22Rv1 (cell line): ENCODE measurements around the gene KCNH8.
"Not testable (repeated sequence)": the region's sequence is repeated elsewhere in the genome, so short reads cannot be mapped to it uniquely, and the experiment has no call there.

Experiments
- H3K27ac ChIP-seq: fragments of 450-650 bp; 2 replicates; pipeline ENCODE4 v1.5.1; 2017
- ZFX ChIP-seq: fragments of 450-650 bp; IDR thresholded peaks from 2 replicates; pipeline ENCODE4 v1.6.1; 2017; ENCODE audit warnings: antibody characterized with exemption, borderline replicate concordance
- TF ChIP-seq, protein P1 (sequence below): fragments of 450-650 bp; IDR thresholded peaks from 2 replicates; pipeline ENCODE4 v1.5.1; 2017; ENCODE audit warnings: mild to moderate bottlenecking

KCNH8 gene

DNA sequence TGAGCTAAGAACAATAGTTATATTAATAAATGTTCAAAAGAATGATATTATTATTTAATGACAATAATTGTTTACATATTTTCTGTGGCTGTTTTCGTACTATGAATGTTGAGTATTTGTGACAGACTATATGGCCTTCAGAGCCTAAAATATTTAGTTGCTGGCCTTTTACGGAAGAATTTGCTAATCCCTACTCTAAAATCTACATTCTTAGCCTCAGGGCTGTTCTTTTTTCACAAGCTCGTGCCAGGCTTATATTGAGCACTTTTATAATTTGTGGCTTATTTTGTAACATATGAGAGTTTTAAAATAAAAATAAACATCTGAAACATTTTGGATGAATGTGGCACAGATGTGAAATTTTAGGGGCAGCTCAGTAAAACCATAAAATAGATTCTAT lies 79.9 kb downstream of the KCNH8 start:
- no peak for TF ChIP-seq ZFX
- TF ChIP-seq, protein P1, sequence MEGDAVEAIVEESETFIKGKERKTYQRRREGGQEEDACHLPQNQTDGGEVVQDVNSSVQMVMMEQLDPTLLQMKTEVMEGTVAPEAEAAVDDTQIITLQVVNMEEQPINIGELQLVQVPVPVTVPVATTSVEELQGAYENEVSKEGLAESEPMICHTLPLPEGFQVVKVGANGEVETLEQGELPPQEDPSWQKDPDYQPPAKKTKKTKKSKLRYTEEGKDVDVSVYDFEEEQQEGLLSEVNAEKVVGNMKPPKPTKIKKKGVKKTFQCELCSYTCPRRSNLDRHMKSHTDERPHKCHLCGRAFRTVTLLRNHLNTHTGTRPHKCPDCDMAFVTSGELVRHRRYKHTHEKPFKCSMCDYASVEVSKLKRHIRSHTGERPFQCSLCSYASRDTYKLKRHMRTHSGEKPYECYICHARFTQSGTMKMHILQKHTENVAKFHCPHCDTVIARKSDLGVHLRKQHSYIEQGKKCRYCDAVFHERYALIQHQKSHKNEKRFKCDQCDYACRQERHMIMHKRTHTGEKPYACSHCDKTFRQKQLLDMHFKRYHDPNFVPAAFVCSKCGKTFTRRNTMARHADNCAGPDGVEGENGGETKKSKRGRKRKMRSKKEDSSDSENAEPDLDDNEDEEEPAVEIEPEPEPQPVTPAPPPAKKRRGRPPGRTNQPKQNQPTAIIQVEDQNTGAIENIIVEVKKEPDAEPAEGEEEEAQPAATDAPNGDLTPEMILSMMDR = no peak
- no peak overlapping the region for H3K27ac ChIP-seq

DNA sequence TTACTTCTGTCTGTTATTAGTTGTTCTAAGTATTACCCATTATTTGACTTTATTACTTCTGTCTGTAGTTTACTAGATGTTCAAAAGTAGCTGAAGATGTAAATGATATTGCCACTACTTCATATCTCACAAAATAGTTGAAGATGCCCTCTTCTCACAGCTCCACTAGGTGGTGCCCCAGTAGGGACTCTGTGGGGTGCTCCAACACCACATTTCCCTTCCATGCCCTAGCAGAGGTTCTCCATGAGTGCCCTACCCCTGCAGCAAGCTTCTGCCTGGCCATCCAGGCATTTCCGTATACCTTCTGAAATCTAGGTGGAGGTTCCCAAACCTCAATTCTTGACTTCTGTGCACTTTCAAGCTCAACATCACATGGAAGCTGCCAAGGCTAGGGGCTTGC lies 80.8 kb downstream of the KCNH8 start:
- TF ChIP-seq ZFX = no peak
- TF ChIP-seq, protein P1 = peak; percentile 32
- H3K27ac ChIP-seq = no peak overlapping the region

DNA sequence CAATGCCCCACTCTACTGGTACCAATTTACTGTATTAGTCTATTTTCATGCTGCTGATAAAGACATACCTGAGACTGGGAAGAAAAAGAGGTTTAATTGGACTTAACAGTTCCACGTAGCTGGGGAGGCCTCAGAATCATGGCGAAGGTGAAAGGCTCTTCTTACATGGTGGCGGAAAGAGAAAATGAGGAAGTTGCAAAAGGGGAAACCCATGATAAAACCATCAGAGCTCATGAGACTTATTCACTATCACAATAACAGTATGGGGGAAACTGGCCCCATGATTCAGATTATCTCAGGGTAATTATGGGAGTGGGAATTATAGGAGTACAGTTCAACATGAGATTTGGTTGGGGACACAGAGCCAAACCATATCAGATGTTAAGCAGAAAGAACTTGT lies 81.6 kb downstream of the KCNH8 start:
- not testable (repeated sequence) for H3K27ac ChIP-seq

DNA sequence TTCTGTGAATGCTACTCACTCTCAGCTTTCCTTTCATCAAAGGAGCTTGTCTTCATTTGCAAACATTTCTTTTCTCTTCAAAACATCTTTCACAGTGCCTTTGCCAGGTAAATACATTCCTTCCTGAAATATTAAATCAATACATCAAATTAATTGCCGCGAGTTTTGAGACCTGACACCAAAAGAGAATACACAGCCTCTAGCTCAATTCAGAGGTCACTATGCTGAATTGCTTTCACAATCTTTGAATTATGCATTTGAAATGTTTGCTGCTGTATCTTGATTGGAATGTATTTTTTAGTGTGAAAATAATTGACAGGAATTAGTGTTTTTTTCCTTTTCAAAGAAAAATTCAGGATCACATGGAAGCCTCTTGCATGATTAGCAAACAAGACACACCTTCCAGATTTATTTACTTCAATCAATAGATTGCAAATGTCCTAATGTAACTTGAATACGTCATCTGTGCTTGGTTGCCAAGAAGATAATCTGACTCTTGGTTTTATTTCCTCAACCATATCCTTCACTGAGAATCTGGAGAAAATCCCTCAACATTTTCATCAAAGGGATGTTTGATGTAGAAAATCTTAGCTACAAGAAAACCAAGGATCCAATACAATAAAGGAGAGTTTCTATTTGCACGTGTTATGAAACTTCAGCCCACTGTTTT lies 83.6 kb downstream of the KCNH8 start:
- no peak for TF ChIP-seq ZFX
- TF ChIP-seq, protein P1 = no peak

DNA sequence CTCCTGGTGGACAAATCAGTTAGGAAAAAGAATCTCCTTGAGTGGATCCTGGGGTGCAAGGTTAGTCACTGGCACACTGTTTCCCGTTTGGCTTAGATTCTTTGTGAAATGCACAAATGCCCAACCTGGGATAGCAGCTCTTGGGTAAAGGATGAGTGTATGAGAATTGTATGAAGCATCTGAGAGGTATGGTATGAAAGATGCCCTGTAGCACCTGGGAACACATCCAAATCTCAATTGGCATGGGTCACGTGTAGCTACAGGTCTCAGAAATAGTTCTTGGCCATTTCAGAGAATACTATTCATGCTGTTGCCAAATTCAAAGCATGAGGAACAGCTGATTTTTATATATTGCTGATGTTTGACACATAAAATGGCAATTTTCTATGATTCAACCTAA lies 84.3 kb downstream of the KCNH8 start:
- TF ChIP-seq, protein P1 = no peak
- no peak overlapping the region for H3K27ac ChIP-seq

More for the DNA sequence above, 83.6 kb downstream of the KCNH8 start:
- H3K27ac ChIP-seq = no peak overlapping the region

DNA sequence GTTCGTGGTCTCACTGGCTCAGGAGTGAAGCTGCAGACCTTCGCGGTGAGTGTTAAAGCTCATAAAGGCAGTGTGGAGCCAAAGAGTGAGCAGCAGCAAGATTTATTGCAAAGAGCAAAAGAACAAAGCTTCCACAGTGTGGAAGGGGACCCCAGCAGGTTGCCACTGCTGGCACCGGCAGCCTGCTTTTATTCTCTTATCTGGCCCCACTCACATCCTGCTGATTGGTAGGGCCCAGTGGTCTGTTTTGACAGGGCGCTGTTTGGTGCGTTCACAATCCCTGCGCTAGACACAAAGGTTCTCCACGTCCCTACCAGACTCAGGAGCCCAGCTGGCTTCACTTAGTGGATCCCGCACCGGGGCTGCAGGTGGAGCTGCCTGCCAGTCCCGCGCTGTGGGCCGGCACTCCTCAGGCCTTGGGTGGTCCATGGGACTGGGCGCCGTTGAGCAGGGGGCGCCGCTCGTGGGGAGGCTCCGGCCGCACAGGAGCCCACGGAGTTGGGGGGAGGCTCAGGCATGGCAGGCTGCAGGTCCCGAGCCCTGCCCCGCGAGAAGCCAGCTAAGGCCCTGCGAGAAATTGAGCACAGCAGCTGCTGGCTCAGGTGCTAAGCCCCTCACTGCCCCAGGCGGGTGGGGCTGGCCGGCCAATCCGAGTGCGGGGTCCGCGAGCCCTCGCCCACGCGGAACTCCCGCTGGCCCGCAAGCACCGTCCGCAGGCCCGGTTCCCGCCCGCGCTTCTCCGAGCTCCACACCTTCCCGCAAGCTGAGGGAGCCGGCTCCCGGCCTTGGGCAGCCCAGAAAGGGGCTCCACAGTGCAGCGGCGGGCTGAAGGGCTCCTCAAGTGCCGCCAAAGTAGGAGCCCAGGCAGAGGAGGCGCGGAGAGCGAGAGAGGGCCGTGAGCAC lies 85.8 kb downstream of the KCNH8 start:
- H3K27ac ChIP-seq = not testable (repeated sequence)

DNA sequence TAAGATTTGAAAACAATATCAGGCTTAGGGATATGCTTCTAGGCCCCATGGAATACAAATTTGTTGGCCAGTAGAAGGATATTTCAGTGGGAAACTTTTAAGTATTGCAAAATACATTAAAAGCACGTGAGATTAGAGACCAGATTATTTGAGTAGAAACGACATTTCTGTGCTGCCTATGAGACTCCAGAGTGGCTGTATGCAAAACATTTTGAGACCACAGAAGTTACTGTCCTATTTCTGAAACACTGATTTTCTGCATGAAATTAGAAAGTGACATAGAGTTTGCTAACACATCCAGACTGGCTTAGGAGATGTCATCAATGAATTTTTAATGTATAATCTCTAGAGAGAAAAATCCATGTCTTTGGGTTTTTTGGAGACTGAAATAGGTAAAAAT lies 99.8 kb downstream of the KCNH8 start:
- H3K27ac ChIP-seq = no peak overlapping the region
- TF ChIP-seq ZFX = no peak
- TF ChIP-seq, protein P1 = no peak

DNA sequence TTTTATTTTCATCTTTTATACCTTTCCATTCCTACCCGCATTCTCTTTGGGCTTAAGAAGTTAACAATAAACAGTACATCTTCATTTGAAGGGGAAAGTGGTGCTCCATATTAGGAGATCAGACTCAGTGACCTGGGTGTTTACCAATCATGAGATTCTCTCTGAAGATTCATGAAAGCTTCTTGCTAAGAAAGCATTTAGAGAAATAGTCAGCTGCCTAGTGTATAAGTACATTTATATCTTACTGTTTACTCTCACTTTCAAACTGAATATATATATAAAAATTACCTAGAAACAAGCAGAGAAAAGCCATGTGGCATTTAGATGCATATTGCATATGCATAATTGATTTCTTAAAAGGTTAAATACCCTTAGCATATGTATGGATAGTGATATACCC lies 100.5 kb downstream of the KCNH8 start:
- H3K27ac ChIP-seq = no peak overlapping the region
- no peak for TF ChIP-seq ZFX
- TF ChIP-seq, protein P1 = no peak
